Upper lobe of right lung (tissue), 1 donor: ENCODE data around the gene LIN37. TPM values are rescaled to one million over a fixed set of nuclear protein-coding genes. Genes with fewer than 3 reads are reported as not detected.
"Not testable (repeated sequence)": the region's sequence is repeated elsewhere in the genome, so short reads cannot be mapped to it uniquely, and the experiment has no call there.

Experiments used
- ATAC-seq: fragments of 200-7000 bp; cut with Tn5 transposase; one replicate; pipeline ENCODE4 v1.9.1; 2020; ENCODE audit warnings: mild to moderate bottlenecking, moderate library complexity
- DNase-seq: peaks from one replicate; pipeline ENCODE4 v3.0.0-alpha.2; 2020
- H3K27ac ChIP-seq: fragments of 200-600 bp; one replicate; pipeline ENCODE4 v1.8.0; 2022
- H3K27me3 ChIP-seq: fragments of 200-600 bp; one replicate; pipeline ENCODE4 v1.8.0; 2022; ENCODE audit warnings: mild to moderate bottlenecking
- H3K36me3 ChIP-seq: fragments of 200-600 bp; one replicate; pipeline ENCODE4 v1.8.0; 2022
- H3K4me1 ChIP-seq: fragments of 200-600 bp; one replicate; pipeline ENCODE4 v1.8.0; 2022
- H3K4me3 ChIP-seq: fragments of 200-600 bp; one replicate; pipeline ENCODE4 v1.8.0; 2022; ENCODE audit warnings: mild to moderate bottlenecking
- H3K9me3 ChIP-seq: fragments of 200-600 bp; one replicate; pipeline ENCODE4 v1.8.0; 2022
- intact Hi-C: fragments of 100-400 bp; cut with DNase I; formaldehyde crosslinking; loops from one replicate; pipeline ENCODE4 v1.11.0; 2022
- total RNA-seq: library from RNA; stranded (reverse); fragmentation: NEBNext Ultra II Directional; extraction: Animal tissue kit (Norgen Biotek cat#: 25700); gene quantifications from one replicate; pipeline ENCODE4 v1.2.1, GENCODE V29; 2021
- TF ChIP-seq, protein P1 (sequence below): fragments of 200-600 bp; IDR thresholded peaks from one replicate; pipeline ENCODE4 v1.8.0; 2022; ENCODE audit warnings: antibody characterized with exemption
- donor health status: DM: no; HTN: yes; CAD: no; lungs with severe emphysema.

LIN37 gene
- total RNA-seq, 1 donor from 2014 or later = 11.3 TPM

DNA sequence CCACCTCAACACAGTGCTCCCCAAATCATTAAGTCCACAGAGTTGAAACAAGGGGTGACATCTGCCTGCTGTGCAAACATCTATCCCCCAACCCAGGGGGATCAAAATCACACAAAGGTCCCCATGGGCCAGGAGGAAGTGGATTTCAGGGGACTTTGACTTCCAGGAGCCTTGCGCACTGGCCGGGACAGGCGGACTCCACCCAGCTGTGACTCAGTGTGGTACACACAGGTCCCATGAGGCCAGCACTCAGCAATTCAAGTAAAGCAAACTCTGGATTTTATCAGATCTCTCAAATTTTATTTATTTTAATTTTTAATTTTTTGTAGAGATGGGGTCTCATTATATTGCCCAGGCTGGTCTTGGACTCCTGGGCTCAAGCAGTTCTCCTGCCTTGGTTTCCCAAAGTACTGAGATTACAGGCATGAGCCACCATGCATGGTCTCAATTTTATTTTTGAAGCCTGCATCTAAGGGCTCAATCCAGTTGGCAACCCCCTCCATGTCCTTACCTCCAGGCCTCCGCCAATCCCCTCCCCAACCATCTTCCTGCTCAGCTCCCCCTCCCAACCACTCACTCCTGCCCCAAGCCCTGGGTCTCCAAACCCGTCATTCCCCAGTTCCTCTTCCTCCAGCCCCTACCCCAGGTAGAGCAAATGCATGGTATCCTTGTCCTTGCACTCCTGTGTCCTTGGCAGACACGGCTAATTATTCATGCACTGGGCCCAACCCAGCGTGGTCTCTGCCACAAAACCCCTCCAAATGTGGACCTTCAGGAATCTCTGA is 45.2 kb downstream of the LIN37 start:
- no peak for DNase-seq
- H3K36me3 ChIP-seq = no peaks in the 10 kb centered on the region

DNA sequence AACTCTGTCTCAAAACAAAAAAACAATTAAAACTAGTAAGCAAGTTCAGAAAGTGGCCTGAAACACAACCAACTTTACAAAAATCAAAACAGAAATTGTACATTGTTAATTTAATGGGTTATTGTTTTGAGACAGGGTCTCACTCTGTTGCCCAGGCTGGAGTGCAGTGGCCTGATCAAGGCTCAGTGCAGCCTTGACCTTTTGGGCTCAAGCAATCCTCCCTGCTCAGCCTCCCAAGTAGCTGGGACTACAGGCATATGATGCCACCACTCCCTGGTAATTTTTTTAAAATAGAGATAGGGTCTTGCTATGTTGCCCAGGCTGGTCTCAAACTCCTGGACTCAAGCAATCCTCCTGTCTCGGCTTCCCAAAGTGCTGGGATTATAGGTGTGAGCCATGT is 47.2 kb downstream of the LIN37 start:
- intact Hi-C loops, DNase-seq, H3K27ac ChIP-seq, H3K4me1 ChIP-seq, ATAC-seq, H3K36me3 ChIP-seq, H3K9me3 ChIP-seq, H3K4me3 ChIP-seq: not testable (repeated sequence)
- H3K27me3 ChIP-seq = peaks cover 23% of the 10 kb centered on the region

More for the DNA sequence above, 45.2 kb downstream of the LIN37 start:
- TF ChIP-seq, protein P1, sequence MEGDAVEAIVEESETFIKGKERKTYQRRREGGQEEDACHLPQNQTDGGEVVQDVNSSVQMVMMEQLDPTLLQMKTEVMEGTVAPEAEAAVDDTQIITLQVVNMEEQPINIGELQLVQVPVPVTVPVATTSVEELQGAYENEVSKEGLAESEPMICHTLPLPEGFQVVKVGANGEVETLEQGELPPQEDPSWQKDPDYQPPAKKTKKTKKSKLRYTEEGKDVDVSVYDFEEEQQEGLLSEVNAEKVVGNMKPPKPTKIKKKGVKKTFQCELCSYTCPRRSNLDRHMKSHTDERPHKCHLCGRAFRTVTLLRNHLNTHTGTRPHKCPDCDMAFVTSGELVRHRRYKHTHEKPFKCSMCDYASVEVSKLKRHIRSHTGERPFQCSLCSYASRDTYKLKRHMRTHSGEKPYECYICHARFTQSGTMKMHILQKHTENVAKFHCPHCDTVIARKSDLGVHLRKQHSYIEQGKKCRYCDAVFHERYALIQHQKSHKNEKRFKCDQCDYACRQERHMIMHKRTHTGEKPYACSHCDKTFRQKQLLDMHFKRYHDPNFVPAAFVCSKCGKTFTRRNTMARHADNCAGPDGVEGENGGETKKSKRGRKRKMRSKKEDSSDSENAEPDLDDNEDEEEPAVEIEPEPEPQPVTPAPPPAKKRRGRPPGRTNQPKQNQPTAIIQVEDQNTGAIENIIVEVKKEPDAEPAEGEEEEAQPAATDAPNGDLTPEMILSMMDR = no peak
- no peak overlapping the region for H3K27ac ChIP-seq
- intact Hi-C loops = no loop called here
- peaks cover 18% of the 10 kb centered on the region for H3K27me3 ChIP-seq
- no peak for ATAC-seq
- H3K9me3 ChIP-seq = no peaks in the 10 kb centered on the region
- H3K4me3 ChIP-seq = no peak overlapping the region
- H3K4me1 ChIP-seq = no peaks in the 10 kb centered on the region

DNA sequence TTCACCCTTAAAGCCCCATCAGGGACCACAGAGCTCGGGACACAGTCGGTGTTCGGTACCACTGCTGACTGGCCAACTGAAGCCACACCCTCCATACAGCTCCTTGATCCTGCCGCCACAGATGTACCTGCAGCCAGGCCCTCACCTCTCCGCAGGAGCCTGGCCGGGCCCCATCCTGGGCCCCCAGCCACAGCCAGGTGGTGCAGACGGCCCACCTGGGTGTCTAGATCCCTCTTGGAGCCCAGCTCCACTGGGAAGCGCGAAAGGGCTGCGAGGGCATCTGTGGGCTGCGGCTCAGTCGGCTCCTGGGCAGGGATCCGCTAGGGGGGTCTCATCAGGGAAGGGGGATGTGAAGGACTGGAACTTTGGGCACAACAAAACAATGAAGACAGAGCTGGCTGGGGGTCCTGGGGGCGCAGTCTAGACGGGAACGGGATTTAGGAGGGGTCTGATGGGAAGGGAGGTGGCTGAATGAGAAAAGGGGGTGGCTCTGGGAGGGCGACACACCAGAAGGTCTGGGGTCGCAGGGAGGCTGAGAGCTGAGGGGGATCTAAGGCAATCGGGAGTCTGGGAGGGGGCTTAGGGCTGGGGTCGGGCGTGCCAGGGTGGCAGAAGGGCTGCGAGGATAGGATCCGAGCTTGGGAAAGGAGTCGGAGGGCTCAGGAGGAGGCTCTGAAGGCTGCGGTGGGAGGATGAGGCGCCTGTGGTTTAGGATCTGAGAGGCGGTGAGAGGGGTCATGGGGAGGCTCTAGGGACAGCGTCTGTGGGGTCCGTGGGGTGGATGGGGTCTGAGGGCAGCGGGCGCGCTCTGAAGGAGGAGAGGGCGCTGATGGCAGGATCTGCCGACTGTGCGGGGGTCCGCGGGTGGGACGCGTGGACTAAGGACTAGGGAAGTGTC is 48.5 kb downstream of the LIN37 start:
- H3K27me3 ChIP-seq = peaks cover 23% of the 10 kb centered on the region
- no peak overlapping the region for H3K27ac ChIP-seq
- no peak overlapping the region for H3K4me3 ChIP-seq
- no peak for DNase-seq
- intact Hi-C loops = no loop called here
- TF ChIP-seq, protein P1 = no peak
- ATAC-seq = peak; percentile 10
- H3K36me3 ChIP-seq = no peaks in the 10 kb centered on the region
- no peaks in the 10 kb centered on the region for H3K4me1 ChIP-seq
- H3K9me3 ChIP-seq = no peaks in the 10 kb centered on the region

DNA sequence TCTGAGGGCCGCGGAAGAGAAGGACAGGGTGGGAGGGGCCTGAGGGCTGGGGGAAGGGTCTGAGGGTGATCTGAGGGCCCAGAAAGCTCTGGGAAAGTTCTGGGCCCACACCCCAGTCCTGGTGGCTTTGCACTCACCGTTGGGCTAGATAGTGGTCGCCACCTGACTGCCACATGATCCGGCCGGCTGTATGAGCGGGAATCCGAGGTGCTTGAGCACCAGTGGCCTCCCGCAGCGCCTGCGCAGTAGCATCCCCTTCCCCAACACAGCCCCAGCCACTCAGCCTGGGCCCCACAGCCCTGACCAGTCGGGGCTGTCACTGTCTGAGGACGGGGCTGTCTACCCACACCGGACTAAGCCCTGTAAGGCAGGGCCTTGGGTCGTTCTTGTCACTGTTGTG is 49.3 kb downstream of the LIN37 start:
- Histone ChIP-seq H3K4me1 (no peaks in the 10 kb centered on the region), H3K4me3 (no peak overlapping the region), H3K27ac (no peak overlapping the region), H3K9me3 (no peaks in the 10 kb centered on the region), H3K27me3 (peaks cover 23% of the 10 kb centered on the region), H3K36me3 (no peaks in the 10 kb centered on the region)
- intact Hi-C loops = no loop called here
- ATAC-seq (peak; percentile 39), DNase-seq (peak; percentile 67)
- TF ChIP-seq, protein P1 = no peak

DNA sequence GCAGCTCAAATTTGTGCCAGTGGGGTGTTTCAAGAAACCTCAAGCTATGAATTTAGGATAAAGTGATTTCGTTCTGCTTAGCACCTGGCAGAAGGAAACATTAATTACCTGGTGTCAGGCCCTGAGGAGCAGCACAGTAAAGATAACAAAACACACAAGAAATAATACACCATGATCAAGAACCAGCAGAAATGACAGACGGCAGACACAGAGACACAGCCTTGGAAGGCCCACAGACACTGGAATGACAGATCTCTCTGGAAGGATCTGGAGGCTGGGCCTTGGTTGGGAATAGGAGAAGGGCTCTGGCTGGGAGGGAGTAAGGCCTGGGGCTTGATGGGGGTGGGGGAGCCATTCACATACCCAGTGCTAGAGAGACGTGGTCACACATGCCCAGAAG is 53.5 kb downstream of the LIN37 start:
- no peak for ATAC-seq
- H3K36me3 ChIP-seq = no peaks in the 10 kb centered on the region
- no peak overlapping the region for H3K4me3 ChIP-seq
- intact Hi-C loops = no loop called here
- no peak overlapping the region for H3K27ac ChIP-seq
- no peak for DNase-seq
- TF ChIP-seq, protein P1 = no peak
- no peaks in the 10 kb centered on the region for H3K9me3 ChIP-seq
- no peaks in the 10 kb centered on the region for H3K4me1 ChIP-seq
- peaks cover 19% of the 10 kb centered on the region for H3K27me3 ChIP-seq

Other genes with a start within 250 kb of the LIN37 start
- gene DMKN, start 234.9 kb upstream of the LIN37 start, total RNA-seq = 79.8 TPM
- gene SBSN, start 220.3 kb upstream of the LIN37 start, total RNA-seq = not detected
- gene GAPDHS, start 215.1 kb upstream of the LIN37 start, total RNA-seq = not detected
- gene TMEM147, start 202.9 kb upstream of the LIN37 start, total RNA-seq = 77.7 TPM
- not detected for gene ATP4A, start 184.9 kb upstream of the LIN37 start, total RNA-seq
- not detected for gene PMIS2, start 162.4 kb upstream of the LIN37 start, total RNA-seq
- 8.9 TPM for gene HAUS5, start 135.8 kb upstream of the LIN37 start, total RNA-seq
- 64.5 TPM for gene RBM42, start 119.5 kb upstream of the LIN37 start, total RNA-seq
- 0.72 TPM for gene ETV2, start 106.8 kb upstream of the LIN37 start, total RNA-seq
- 226 TPM for gene COX6B1, start 100.3 kb upstream of the LIN37 start, total RNA-seq
- gene UPK1A, start 82.1 kb upstream of the LIN37 start, total RNA-seq = not detected
- gene ZBTB32, start 44.0 kb upstream of the LIN37 start, total RNA-seq = 0.23 TPM
- 36.6 TPM for gene KMT2B, start 30.6 kb upstream of the LIN37 start, total RNA-seq
- gene IGFLR1, start 6.1 kb upstream of the LIN37 start, total RNA-seq = 16.9 TPM
- gene U2AF1L4, start 3.2 kb upstream of the LIN37 start, total RNA-seq = 26.3 TPM
- 51.0 TPM for gene PSENEN, start 2.9 kb upstream of the LIN37 start, total RNA-seq
- gene HSPB6, start 8.5 kb downstream of the LIN37 start, total RNA-seq = 41.3 TPM
- gene PROSER3, start 9.6 kb downstream of the LIN37 start, total RNA-seq = 18.2 TPM
- gene ARHGAP33, start 27.0 kb downstream of the LIN37 start, total RNA-seq = 6.8 TPM
- gene PRODH2, start 64.3 kb downstream of the LIN37 start, total RNA-seq = not detected
- not detected for gene NPHS1, start 103.9 kb downstream of the LIN37 start, total RNA-seq
- gene KIRREL2, start 108.3 kb downstream of the LIN37 start, total RNA-seq = not detected
- 7.0 TPM for gene APLP1, start 120.0 kb downstream of the LIN37 start, total RNA-seq
- gene NFKBID, start 152.0 kb downstream of the LIN37 start, total RNA-seq = 19.5 TPM
- 44.0 TPM for gene HCST, start 154.0 kb downstream of the LIN37 start, total RNA-seq
- gene TYROBP, start 159.7 kb downstream of the LIN37 start, total RNA-seq = 367 TPM
- 10.5 TPM for gene LRFN3, start 187.8 kb downstream of the LIN37 start, total RNA-seq
- 14.2 TPM for gene SDHAF1, start 246.6 kb downstream of the LIN37 start, total RNA-seq